Daoy (cell line): ENCODE data around the gene DBP. TPM values are rescaled to one million over a fixed set of nuclear protein-coding genes. Genes with fewer than 3 reads are reported as not detected.
"Not testable (repeated sequence)": the region's sequence is repeated elsewhere in the genome, so short reads cannot be mapped to it uniquely, and the experiment has no call there.

Source experiments
- DNase-seq: peaks from one replicate; pipeline ENCODE4 v3.0.0-alpha.2; 2015; ENCODE audit warnings: low read depth
- total RNA-seq: library from RNA; depleted of rRNA; stranded (reverse); fragments of >200 nt; shearing (Covaris generic); gene quantifications from 2 replicates; pipeline ENCODE4 v1.2.3, GENCODE V29; 2014

DBP gene
- total RNA-seq, 1 experiment from 2014 or later = 3.0 TPM

GRCh38 chr19:48639483-48640375 lies 2.5 kb upstream of the DBP start:
- no peak for DNase-seq

- no peak for DNase-seq
Measured at GRCh38 chr19:48638831-48639381, 1.7 kb upstream of the DBP start.

DNA sequence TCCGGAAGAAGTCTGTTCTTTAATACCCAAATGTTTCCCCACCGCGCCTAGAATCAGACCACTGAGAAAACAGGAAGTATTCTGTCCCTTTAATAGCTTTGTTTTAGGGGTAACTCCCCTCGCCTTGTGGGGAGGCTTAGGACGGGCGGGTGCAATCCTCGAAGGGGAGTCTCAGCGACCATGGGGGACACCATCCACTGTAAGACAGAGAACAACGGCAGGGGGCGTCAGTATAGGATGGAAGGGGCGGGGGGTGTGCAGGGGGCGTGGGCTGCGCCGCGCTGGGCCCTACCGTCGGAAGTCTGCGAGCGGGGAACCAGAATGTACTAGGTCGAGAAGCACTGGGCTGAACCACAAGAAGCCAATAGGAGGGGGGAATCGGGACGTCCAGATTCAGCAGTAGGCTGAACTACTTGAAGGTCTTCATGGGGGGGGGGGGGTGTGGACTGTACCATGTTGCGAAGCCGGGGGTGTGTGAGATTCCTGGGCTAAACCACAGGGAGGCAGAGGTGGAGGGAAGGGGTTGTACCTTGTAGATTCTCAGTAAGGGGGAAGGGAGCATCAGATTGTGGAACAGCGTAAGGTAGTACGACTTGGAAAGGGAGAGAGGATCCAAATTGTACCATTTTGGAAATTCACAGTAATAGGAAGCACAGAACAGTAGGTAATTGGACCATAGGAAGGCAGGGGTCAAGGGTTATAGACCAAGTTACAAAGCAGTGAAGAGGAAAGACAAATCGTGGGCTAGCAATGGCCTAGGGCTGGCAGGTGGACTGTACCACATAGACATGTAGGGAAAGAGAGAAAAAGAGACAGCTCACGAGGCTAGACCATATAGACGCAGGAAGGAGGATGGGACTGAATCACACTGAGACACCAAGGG lies 1.0 kb upstream of the DBP start:
- peak; percentile 80 for DNase-seq

GRCh38 chr19:48637449-48637947 lies 319 bp upstream of the DBP start:
- peak; percentile 99 for DNase-seq

DNA sequence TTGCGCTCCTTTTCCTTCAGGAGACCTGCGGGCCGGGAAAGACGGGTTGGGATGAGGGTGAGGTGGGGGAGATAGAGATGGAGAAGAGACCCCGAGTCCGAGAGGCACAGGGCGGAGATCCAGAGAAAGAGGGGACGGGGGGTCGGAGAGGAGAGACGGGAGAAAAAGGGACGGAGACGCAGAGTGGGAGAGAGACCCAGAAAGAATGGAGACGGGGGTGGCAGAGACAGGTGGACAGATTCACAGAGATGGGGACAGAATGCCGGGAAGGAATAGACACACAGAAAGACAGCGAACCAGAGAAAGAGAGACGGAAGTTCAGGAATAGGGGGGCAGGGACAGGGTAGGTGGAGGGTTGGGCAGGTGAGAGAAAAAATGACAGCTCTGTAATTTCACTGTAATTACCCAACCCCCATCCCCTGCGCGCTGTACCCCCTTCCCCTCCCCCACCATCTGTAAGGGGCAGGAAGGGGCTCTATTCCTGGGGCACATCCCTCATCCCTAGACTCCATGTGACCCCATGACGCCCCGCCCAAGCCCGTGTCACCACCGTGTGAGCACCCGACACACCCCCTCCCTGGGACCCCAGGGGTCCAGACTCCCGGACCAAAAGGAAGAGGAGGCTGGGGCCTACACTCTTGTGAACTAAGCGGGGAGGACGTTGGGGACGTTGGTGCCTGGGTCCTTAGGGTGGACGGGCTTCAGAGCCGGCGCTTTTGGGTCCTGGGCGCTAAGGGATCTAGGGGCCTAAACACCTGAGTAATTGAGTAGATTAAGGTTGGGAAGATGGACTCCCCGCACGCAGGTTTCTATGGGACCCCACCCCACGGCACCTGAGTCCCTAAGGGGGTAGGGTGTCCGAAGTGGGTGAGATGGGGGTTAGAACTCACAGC lies 967 bp downstream of the DBP start:
- peak; percentile 9 for DNase-seq

DNA sequence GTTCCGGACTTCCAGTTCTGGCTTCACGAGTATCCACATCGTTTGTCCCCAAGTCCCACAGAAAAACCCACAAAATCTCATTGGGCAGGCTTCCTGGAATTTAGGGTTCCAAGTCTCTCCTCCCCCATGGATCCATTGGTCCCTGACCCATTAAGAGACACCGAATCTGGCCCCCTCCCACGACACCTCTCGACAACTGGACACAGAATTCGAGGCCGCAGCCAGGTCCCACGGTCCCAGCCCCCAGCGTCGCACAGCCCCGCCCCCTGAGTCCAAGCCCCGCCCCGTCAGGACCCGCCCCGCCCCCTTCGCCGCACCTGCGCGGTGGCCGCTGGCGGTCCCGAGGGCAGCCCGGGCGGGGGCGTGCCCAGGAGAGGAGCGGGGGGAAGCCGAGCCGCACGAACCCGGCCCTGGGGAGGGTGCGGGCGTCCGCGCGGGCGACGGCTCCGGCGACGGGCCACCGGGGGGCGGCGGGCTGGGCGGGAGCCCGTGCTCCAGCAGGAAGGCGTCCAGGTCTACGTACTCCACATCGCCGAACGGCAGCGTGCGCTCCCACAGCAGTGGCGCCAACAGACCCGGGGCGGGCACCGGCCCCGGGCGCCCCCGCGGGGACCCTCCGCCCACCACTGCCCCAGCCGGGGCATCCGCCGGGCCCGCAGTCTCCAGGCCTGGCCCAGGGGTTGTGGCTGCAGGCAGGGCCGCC lies 1.8 kb downstream of the DBP start:
- peak; percentile 72 for DNase-seq

DNA sequence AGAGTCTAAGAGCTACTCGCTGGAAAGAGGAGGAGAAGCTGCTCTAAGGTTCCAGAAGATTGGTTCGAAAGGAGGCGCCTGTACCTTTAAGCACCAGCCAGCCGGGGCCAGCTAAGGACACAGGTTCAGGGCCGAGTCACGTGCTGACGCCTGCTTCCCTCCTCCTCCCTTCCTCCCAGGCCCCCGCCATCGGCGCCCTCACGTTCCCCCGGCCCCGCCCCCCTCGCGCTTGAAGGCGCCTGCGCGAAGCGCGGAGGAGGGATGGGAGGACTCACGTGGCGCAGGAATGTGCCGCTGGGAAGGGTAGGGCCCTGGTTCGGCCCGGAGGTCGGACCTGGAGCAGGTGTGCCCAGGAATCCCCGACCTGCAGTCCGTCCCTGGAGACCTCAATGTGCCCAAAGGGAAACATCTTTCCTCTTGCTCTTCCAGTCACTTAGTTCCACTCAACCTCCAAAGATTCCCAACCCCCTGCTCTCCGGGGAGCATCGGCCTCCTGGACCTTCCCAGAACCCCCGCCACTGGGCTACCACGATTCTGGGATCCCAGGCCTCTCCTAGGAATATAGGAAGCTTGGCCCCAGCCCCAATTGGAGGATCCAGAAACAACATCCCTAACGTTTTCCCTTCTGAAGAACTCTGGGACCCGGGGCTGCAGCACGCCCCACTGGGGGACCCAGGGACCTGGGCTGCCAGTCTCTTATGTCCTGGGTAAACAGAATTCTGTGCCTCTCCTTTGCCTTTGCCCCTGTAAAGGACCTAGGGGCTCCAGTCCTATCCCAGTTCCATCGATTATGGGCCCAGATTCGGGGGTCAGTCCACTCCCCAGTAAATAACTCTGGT lies 2.5 kb downstream of the DBP start:
- peak; percentile 97 for DNase-seq

GRCh38 chr19:48634036-48634342 lies 3.2 kb downstream of the DBP start:
- DNase-seq = no peak

- DNase-seq = no peak
Measured at GRCh38 chr19:48633148-48634035, 3.8 kb downstream of the DBP start.

DNA sequence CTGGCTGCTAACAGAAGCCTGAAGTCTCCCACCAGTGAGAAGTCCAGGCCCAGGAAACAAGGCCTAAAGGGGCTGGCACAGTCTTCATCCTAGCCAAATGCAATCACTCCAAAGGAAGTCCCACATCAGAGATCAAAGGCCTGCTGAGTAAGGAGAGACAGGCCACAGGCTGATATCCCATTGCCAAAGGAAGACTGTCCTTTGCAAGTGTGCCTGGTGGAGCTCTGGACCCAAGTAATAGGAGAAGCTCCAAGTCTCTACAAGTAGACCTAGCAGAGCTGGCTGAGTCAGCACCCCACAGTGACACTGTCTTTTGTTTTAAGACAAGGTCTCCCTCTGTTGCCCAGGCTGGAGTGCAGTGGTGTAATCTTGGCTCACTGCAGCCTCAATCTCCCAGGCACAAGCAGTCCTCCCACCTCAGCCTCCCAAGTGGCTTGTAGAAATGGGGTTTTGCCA lies 4.5 kb downstream of the DBP start:
- peak; percentile 25 for DNase-seq

- DNase-seq = not testable (repeated sequence)
Measured at GRCh38 chr19:48632286-48632685, 4.9 kb downstream of the DBP start.

GRCh38 chr19:48631225-48631624 lies 6.0 kb downstream of the DBP start:
- no peak for DNase-seq

DNA sequence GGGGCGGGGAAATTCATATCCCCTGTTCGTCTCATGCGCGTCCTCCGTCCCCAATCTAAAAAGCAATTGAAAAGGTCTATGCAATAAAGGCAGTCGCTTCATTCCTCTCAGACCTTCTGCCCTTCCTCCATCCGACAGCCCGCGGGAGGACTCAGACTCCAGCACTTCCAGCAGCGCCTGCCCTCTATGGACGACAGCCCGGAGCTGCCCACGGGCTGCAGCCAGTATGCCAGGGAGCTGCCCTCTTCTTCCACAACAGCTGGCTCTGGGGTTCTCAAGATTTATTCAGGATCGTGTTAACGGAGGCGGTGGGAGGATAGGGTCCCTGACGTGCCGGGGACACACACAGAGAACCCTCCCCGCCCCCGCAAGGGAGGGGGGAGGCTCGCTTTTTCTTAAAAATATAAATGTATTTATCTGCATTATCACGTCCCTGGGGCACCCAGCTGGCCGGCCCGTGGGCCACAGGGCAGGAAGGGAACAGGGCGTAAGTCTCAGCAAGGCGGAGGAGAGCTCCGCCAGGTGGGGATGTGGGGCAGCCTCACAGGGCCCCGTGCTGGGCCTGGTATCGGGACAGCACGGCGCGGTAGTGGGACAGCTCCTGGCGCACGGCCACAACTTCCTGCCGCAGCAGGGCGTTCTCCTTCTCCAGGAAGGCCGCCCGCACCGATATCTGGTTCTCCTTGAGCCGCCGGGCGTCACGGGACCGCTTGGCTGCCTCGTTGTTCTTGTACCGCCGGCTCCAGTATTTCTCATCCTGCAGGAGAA lies 6.7 kb downstream of the DBP start:
- peak; percentile 41 for DNase-seq

GRCh38 chr19:48629599-48630295 lies 7.4 kb downstream of the DBP start:
- DNase-seq = peak; percentile 16

DNA sequence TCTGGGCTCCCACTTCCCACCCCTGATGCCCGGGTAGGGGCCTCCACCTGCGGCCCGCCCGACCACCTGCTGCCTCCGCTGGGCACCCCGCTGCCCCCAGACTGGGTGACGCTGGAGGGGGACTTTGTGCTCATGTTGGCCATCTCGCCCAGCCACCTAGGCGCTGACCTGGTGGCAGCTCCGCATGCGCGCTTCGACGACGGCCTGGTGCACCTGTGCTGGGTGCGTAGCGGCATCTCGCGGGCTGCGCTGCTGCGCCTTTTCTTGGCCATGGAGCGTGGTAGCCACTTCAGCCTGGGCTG lies 7.9 kb downstream of the DBP start:
- no peak for DNase-seq

GRCh38 chr19:48628486-48629296 lies 8.5 kb downstream of the DBP start:
- no peak for DNase-seq
